ENCODE results near the gene ZNRD2.

ZNRD2 gene

GRCh38 chr11:65595543-65596281 is 25.4 kb downstream of the ZNRD2 start, which contains the start of gene KCNK7:
TSS of gene KCNK7 (minus strand) at chr11:65595800. CDS start at chr11:65595772, 28 bp downstream.
- POLR2A ChIA-PET = interaction anchor here (0.6 to 1.4 kb wide), 9 partner anchors 10 to 632 kb away, joined by 3 to 9 read pairs (median 6); partner anchors contain the start of genes KAT5, MAP3K11 and PCNX3
- CTCF ChIA-PET = interaction anchor here (0.6 to 1.0 kb wide), 4 partner anchors 9 to 472 kb away, joined by 3 to 5 read pairs (median 4); no protein-coding TSS in a partner anchor
- Histone ChIP-seq H3K4me3 (ENCODE audit: low read depth, low read length) (no peak within 1 kb of the TSS), H3K4me1 (ENCODE audit: control insufficient read depth, insufficient read depth, low read length) (no peaks in the 10 kb centered on the region), H3K27ac (ENCODE audit: extremely low read depth, low read depth, low read length) (no peak within 1 kb of the TSS), H3K9me3 (ENCODE audit: control insufficient read depth, insufficient read depth, low read depth, low read length) (no peaks in the 10 kb centered on the region), H3K36me3 (ENCODE audit: control insufficient read depth in 2 of 2, insufficient read depth in 1 of 2, low read length in 2 of 2) (peaks cover 0 to 24% of the 10 kb centered on the region in 2 experiments; a peak in 1 of 3 replicates)
- TF ChIP-seq KLF1 (tag by site-specific recombination; IDR thresholded peaks at IDR 0.05) (peak; percentile 83), KLF17 (tag by site-specific recombination; IDR thresholded peaks at IDR 0.05) (no peak), ZNF10 (tag by site-specific recombination; IDR thresholded peaks at IDR 0.05) (no peak), GLIS2 (tag by site-specific recombination; IDR thresholded peaks at IDR 0.05) (peak; percentile 70), ZBTB8A (tag by site-specific recombination; IDR thresholded peaks at IDR 0.05) (peak; percentile 23; the same call in 1 of the 2 replicates), ZFP41 (tag by site-specific recombination; IDR thresholded peaks at IDR 0.05; ENCODE audit: borderline replicate concordance) (no peak), ZNF19 (tag by site-specific recombination; IDR thresholded peaks at IDR 0.05; ENCODE audit: low read depth) (no peak), ZNF398 (tag by site-specific recombination; IDR thresholded peaks at IDR 0.05) (peak; percentile 52; the same call in 1 of the 2 replicates), ZIC2 (tag by site-specific recombination; IDR thresholded peaks at IDR 0.05) (peak; percentile 63), ZFHX2 (tag by site-specific recombination; conservative IDR thresholded peaks at IDR 0.05) (peak; percentile 62), EGR2 (tag by site-specific recombination; IDR thresholded peaks at IDR 0.05; ENCODE audit: low read depth) (peak; percentile 49; the same call in 1 of the 2 replicates), ZNF571 (tag by site-specific recombination; IDR thresholded peaks at IDR 0.05) (no peak), ZNF24 (tag by site-specific recombination; IDR thresholded peaks at IDR 0.05) (peak; percentile 89; the same call in 1 of the 2 replicates), GLIS1 (tag by site-specific recombination; IDR thresholded peaks at IDR 0.05) (peak; percentile 76), ZNF776 (tag by site-specific recombination; IDR thresholded peaks at IDR 0.05; ENCODE audit: borderline replicate concordance) (no peak), ZNF26 (tag by site-specific recombination; IDR thresholded peaks at IDR 0.05) (no peak)

GRCh38 chr11:65596520-65596919 is 26.2 kb downstream of the ZNRD2 start:
- no peak overlapping the region for H3K27ac ChIP-seq (ENCODE audit: extremely low read depth, low read depth, low read length)
- ChIA-PET POLR2A (interaction anchor here (0.6 to 1.4 kb wide), 3 partner anchors 20 to 632 kb away, joined by 3 to 6 read pairs (median 3); no protein-coding TSS in a partner anchor), CTCF (no interaction called here)
- no peak overlapping the region for H3K4me3 ChIP-seq (ENCODE audit: low read depth, low read length)
- no peaks in the 10 kb centered on the region for H3K4me1 ChIP-seq (ENCODE audit: control insufficient read depth, insufficient read depth, low read length)
- H3K36me3 ChIP-seq (ENCODE audit: control insufficient read depth in 2 of 2, insufficient read depth in 1 of 2, low read length in 2 of 2) = peaks cover 0 to 28% of the 10 kb centered on the region in 2 experiments; a peak in 1 of 3 replicates
- no peaks in the 10 kb centered on the region for H3K9me3 ChIP-seq (ENCODE audit: control insufficient read depth, insufficient read depth, low read depth, low read length)
- TF ChIP-seq SP2 (tag by site-specific recombination; IDR thresholded peaks at IDR 0.05) = no peak
